Dermis microvascular lymphatic vessel endothelial cell (primary cell): Measurements from ENCODE around the gene PUS3. TPM values are rescaled to one million over a fixed set of nuclear protein-coding genes. Genes with fewer than 3 reads are reported as not detected.
"Not testable (repeated sequence)": the region's sequence is repeated elsewhere in the genome, so short reads cannot be mapped to it uniquely, and the experiment has no call there.

ENCODE experiments used
- DNase-seq, 2 donors: peaks; one replicate each; pipeline versions ENCODE4 v3.0.0 to v3.0.0-alpha.2; 2010; ENCODE audit warnings: low read depth in 2 of 2
- total RNA-seq: library from RNA; depleted of rRNA; stranded (reverse); fragments of >200 nt; gene quantifications from 2 replicates; pipeline ENCODE4 v1.2.1, GENCODE V29; 2014

The PUS3 gene
- total RNA-seq, 1 donor from 2014 or later = 7.4 TPM

DNA sequence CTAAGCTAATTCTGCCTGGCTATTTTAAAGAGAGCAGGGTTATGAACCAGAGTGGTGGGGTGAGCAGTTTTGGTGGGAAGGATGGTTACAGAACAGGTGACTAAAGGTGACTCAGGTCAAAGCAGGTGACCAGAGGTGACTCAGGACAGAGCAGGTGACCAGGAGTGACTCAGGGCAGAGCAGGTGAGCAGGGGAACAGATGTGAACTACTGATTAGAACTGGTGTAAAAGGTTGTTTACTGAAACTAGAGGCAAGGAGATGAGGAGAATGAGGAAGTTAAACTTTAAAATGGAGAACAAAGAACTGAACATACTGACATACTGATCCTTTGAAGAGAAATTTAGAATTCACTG is 30.9 kb downstream of the PUS3 start:
- DNase-seq = no peak

DNA sequence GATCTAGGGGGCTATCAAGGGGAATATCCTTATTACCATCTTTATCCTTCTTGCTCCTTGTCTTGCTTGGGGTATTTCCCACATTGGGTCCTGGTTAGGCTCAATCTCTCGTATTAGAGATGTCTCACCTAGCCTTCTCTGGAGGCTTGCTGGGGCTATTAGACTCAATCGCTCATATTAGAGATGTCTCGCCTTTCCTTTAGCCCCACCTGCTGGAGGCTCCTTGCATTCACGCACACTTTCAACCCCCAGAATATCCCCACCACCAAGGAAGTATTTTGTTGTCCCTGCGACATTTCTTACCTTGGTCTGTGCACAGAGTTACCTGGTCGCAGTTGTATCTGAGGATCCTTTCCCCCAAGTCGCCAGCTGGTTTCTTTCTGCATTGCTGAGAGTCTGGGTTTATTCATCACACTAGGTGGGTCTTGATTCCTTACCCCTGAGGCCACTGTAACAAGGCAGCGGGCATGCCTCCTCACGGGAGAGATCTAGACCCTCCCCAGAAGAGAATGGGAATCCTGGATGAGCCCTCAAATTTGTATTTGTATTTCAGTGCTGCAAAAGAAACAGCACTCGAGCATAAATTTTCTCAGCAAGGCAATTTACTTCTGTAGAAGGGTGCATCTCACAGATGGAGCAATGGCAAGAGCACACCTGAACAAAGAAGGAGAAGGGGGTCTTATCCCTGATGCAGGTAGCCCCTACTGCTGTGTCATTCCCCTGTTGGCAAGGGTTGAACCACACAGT is 31.4 kb downstream of the PUS3 start:
- peak; percentile 18 to 49 for DNase-seq

DNA sequence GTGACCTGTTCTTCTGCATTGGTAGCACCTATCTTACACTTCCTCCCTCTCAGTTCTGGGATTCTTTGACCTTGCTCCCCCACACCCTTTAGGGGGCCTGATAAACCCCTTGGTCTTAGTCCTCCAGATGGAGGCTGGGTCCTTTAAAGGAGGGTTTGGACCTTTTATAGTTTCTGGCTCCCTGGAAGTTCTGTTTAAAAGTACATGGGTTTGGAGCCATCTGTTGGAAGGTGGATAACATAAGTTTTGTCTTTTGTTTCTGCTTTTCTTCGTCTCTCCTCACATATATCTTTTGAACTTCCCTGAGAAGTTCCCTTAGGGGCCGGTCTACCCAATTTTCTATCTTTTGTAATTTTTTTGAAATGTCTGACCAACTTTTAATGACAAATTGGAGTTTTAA is 33.5 kb downstream of the PUS3 start:
- no peak for DNase-seq

DNA sequence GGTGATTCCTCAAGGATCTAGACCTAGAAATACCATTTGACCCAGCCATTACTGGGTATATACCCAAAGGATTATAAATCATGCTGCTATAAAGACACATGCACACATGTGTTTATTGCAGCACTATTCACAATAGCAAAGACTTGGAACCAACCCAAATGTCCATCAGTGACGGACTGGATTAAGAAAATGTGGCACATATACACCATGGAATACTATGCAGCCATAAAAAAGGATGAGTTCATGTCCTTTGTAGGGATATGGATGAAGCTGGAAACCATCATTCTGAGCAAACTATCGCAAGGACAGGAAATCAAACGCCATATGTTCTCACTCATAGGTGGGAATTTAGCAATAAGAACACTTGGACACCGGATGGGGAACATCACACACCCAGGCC is 37.7 kb downstream of the PUS3 start:
- not testable (repeated sequence) for DNase-seq

DNA sequence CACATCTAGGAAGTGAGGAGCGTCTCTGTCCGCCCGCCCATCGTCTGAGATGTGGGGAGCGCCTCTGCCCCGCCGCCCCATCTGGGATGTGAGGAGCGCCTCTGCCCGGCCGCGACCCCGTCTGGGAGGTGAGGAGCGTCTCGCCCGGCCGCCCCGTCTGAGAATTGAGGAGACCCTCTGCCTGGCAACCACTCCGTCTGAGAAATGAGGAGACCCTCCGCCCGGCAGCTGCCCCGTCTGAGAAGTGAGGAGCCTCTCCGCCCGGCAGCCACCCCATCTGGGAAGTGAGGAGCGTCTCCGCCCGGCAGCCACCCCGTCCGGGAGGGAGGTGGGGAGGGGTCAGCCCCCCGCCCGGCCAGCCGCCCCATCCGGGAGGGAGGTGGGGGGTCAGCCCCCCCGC is 40.2 kb downstream of the PUS3 start:
- DNase-seq = not testable (repeated sequence)

DNA sequence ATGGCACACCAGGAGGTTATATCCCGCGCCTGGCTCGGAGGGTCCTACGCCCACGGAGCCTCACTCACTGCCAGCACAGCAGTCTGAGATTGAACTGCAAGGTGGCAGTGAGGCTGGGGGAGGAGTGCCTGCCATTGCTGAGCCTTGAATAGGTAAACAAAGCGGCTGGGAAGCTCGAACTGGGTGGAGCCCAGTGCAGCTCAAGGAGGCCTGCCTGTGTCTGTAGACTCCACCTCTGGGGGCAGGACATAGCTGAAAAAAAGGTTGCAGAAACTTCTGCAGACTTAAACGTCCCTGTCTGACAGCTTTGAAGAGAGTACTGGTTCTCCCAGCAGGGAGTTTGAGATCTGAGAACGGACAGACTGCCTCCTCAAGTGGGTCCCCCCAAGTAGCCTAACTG is 45.3 kb downstream of the PUS3 start:
- DNase-seq = not testable (repeated sequence)

DNA sequence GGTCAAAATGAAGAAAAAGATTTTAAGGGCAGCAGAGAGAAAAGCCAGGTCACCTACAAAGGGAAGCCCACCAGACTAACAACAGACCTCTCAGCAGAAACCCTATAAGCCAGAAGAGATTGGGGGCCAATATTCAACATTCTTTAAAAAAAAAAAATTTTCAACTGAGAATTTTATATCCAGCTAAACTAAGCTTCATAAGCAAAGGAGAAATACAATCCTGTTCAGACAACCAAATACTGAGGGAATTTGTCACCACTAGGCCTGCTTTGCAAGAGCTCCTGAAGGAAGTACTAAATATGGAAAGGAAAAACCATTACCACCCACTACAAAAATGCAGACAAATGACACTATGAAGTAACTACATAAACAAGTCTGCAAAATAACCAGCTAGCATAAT is 56.8 kb downstream of the PUS3 start:
- no peak for DNase-seq

Other genes starting within 250 kb of the PUS3 start
- gene ACRV1, start 222.4 kb downstream of the PUS3 start, total RNA-seq = 0.13 TPM in 1 of 2 replicates, not detected in the other
- gene PATE1, start 156.9 kb downstream of the PUS3 start, total RNA-seq = not detected in 2 replicates
- 0.13 TPM in 1 of 2 replicates, not detected in the other for gene PATE2, start 124.4 kb downstream of the PUS3 start, total RNA-seq
- not detected in 2 replicates for gene PATE3, start 115.1 kb downstream of the PUS3 start, total RNA-seq
- not detected in 2 replicates for gene PATE4, start 69.9 kb downstream of the PUS3 start, total RNA-seq
- 5.6 and 5.8 TPM in 2 replicates for gene HYLS1, start 15.5 kb downstream of the PUS3 start, total RNA-seq
- gene DDX25, start 1.3 kb upstream of the PUS3 start, total RNA-seq = under 0.01 TPM in 1 of 2 replicates, not detected in the other
- gene VSIG10L2, start 42.8 kb upstream of the PUS3 start, total RNA-seq = not detected in 2 replicates
- gene CDON, start 159.7 kb upstream of the PUS3 start, total RNA-seq = 1.8 and 4.8 TPM in 2 replicates